ENCODE measurements around the gene RNASE12.

DNA sequence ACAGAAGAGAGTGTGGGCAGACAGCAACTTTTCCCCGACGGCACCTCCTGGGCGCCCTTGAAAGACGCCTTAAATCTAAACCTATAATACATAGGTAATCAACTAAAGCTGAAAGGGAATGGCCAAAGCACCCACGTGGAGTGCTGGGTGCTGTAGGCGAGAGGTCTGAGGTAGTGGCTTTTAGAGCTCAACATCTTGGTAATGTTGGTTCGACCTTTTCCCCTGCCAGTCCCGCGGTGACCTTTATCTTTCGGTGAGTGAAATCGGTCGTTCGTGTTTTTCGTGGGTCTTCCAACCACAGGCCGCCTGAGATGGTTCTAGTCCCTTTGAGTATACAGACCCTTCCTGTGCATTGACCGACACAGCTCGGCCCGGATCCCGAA, 41.3 kb upstream of the RNASE12 start:
- TF ChIP-seq, protein P1, sequence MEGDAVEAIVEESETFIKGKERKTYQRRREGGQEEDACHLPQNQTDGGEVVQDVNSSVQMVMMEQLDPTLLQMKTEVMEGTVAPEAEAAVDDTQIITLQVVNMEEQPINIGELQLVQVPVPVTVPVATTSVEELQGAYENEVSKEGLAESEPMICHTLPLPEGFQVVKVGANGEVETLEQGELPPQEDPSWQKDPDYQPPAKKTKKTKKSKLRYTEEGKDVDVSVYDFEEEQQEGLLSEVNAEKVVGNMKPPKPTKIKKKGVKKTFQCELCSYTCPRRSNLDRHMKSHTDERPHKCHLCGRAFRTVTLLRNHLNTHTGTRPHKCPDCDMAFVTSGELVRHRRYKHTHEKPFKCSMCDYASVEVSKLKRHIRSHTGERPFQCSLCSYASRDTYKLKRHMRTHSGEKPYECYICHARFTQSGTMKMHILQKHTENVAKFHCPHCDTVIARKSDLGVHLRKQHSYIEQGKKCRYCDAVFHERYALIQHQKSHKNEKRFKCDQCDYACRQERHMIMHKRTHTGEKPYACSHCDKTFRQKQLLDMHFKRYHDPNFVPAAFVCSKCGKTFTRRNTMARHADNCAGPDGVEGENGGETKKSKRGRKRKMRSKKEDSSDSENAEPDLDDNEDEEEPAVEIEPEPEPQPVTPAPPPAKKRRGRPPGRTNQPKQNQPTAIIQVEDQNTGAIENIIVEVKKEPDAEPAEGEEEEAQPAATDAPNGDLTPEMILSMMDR (IDR thresholded peaks at IDR 0.05): no peak
- TF ChIP-seq POLR2A (IDR thresholded peaks at IDR 0.05): no peak
